GM10266 (cell line): Measurements from ENCODE around the gene RC3H2.

Experiments
- DNase-seq: peaks from one replicate; pipeline ENCODE4 v3.0.0; 2012; ENCODE audit errors: extremely low spot score
- TF ChIP-seq, protein P1 (sequence below): IDR thresholded peaks from 2 replicates; pipeline ENCODE4 v1.5.1; 2012; ENCODE audit warnings: mild to moderate bottlenecking, low read depth; ENCODE audit not compliant: control insufficient read depth, insufficient read depth; ENCODE audit errors: missing control alignments

Gene RC3H2

GRCh38 chr9:122904823-122905710, at the start of gene RC3H2:
Gene RC3H2, minus strand, starts transcription at chr9:122905359. Its CDS starts 7,850 bp downstream, at chr9:122897509.
- TF ChIP-seq, protein P1, sequence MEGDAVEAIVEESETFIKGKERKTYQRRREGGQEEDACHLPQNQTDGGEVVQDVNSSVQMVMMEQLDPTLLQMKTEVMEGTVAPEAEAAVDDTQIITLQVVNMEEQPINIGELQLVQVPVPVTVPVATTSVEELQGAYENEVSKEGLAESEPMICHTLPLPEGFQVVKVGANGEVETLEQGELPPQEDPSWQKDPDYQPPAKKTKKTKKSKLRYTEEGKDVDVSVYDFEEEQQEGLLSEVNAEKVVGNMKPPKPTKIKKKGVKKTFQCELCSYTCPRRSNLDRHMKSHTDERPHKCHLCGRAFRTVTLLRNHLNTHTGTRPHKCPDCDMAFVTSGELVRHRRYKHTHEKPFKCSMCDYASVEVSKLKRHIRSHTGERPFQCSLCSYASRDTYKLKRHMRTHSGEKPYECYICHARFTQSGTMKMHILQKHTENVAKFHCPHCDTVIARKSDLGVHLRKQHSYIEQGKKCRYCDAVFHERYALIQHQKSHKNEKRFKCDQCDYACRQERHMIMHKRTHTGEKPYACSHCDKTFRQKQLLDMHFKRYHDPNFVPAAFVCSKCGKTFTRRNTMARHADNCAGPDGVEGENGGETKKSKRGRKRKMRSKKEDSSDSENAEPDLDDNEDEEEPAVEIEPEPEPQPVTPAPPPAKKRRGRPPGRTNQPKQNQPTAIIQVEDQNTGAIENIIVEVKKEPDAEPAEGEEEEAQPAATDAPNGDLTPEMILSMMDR, result no peak
- peak; percentile 91 for DNase-seq

GRCh38 chr9:122954253-122954691, 49.1 kb upstream of the RC3H2 start:
- TF ChIP-seq, protein P1, result no peak
- DNase-seq, result no peak

DNA sequence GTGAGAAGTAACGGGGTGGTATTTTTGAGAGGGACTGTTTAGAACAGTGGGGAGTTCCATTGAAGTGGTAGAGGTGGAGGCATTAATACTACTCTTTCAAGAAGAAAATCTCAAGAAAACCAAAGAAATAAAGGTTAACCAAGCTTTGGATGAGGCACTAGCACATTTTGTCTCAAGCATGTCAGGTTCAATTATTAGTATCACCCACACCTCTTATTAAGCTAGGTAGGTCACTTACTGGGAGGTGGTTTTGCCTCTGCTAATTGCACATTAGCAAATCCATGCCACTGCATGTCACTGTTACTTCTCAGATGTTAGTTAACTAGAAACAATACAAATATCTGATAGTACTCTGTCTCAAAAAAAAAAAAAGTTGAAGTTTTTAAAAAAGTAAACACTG, 45.9 kb upstream of the RC3H2 start:
- TF ChIP-seq, protein P1, result no peak
- no peak for DNase-seq

DNA sequence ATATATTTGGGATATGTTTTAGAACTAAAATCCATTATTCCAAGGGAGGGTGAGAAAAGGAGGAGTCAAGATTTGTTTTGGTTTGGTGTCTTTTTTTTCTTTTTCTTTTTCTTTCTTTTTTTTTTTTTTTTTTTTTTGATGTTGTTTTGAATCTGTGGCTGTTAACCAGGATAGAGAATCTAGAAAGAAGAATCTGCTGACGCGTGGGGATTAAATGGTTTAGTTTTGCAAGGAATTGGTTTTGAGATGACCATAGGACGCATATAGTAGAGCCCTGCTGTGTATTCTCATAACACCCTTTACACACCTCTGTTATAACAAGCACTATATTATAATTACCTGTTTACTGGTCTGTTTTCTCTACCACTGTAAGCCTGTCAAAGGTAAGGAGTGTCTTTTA, 45.1 kb upstream of the RC3H2 start:
- DNase-seq, result no peak

DNA sequence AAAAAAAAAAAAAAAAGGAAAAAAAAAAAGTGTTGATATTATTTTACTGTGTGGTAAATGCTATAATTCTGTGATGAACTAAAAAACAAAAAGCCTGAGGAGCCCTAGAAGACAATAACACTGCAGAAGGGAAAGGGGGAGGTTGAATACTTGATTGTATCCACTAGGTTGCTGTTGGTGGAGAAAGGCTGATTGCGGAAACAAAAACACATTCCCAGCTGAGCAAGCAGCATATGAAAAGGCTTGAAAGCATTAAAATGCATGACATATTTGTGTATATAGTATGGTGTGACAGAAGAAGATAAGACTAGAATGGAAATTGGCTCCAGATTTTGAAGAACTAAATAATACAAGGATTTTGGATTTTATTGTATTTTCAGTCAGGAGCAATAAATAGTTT, 44.5 kb upstream of the RC3H2 start:
- TF ChIP-seq, protein P1, result no peak
- no peak for DNase-seq

More for the DNA sequence above, 45.1 kb upstream of the RC3H2 start:
- TF ChIP-seq, protein P1, result no peak

DNA sequence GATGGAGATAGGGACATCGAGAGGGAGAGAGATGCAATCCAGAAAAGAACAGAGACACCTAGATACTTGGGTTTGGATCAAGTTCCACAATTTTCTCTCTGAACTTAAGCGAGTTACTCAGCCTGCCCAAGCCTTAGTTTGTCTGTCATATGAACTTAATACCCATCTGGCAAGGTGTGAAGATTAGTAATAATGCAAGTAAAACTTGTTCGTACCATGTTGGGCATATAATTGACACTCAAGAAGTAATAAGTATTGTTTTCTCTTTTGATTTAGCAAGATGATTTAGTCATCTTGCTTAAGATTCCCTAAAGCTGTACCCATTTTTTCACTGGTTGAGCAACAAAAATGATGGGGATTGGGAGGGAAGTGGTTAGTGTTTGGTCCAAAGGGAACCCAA, 43.2 kb upstream of the RC3H2 start:
- TF ChIP-seq, protein P1, result no peak
- no peak for DNase-seq

DNA sequence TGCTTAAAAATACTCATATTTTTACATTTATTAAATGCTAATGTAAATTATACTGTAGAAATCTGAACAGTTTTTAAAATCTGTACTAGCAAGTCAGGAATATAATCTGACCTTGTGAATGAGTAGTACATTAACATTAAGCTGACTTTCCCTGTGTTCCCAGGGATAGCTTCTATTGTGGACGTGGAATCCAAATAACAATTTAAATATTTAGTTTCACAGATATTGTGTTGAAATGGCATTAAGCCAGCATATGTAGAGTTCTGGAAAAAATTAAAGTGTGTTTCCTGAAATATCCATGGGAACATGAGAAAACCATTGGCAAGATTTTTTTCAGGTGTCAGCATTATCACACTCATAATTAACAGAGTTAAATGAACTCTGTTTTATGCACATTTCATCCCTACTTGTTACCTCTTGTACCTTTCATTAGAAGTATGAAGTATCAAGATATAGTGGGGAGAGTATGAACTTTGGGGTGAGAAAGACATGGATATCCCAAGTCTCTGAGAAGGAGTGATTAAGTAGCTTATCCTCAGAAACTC, 41.4 kb upstream of the RC3H2 start:
- DNase-seq, result no peak
- TF ChIP-seq, protein P1, result no peak
